Lung microvascular endothelial cell (primary cell): ENCODE measurements around the gene THRAP3. TPM values are rescaled to one million over a fixed set of nuclear protein-coding genes. Genes with fewer than 3 reads are reported as not detected.

Experiments
- DNase-seq, 2 donors: peaks; one replicate each; pipeline versions ENCODE4 v3.0.0 to v3.0.0-alpha.2; 2010; ENCODE audit warnings: low read depth in 2 of 2
- total RNA-seq: library from RNA; depleted of rRNA; stranded (reverse); fragments of >200 nt; gene quantifications from 2 replicates; pipeline ENCODE4 v1.2.1, GENCODE V29; 2014

The THRAP3 gene
- total RNA-seq, 1 donor from 2014 or later: 113 TPM

GRCh38 chr1:36323636-36324352 lies 99.6 kb downstream of the THRAP3 start, which contains the start of gene EVA1B:
TSS of gene EVA1B (minus strand) at chr1:36323645. CDS start at chr1:36323037, 608 bp downstream.
- peak; percentile 87 to 89 for DNase-seq

- DNase-seq: no peak
Observed at GRCh38 chr1:36324353-36324703, 100.1 kb downstream of the THRAP3 start.

GRCh38 chr1:36326499-36326898 lies 102.3 kb downstream of the THRAP3 start:
- no peak for DNase-seq

GRCh38 chr1:36327421-36328087 lies 103.3 kb downstream of the THRAP3 start:
- DNase-seq: peak in 1 of 2 donors; percentile 42

GRCh38 chr1:36328088-36328480 lies 103.8 kb downstream of the THRAP3 start:
- no peak for DNase-seq

- peak in 1 of 2 donors; percentile 79 for DNase-seq
Observed at GRCh38 chr1:36328713-36329112, 104.5 kb downstream of the THRAP3 start.

GRCh38 chr1:36329817-36330216 lies 105.6 kb downstream of the THRAP3 start:
- no peak for DNase-seq

- DNase-seq: no peak
Observed at GRCh38 chr1:36330940-36331339, 106.7 kb downstream of the THRAP3 start.

GRCh38 chr1:36337830-36338229 lies 113.6 kb downstream of the THRAP3 start:
- no peak for DNase-seq

GRCh38 chr1:36339215-36339614 lies 115.0 kb downstream of the THRAP3 start:
- no peak for DNase-seq

GRCh38 chr1:36339615-36340014 lies 115.4 kb downstream of the THRAP3 start:
- DNase-seq: no peak

GRCh38 chr1:36341626-36342320 lies 117.5 kb downstream of the THRAP3 start:
- no peak for DNase-seq

GRCh38 chr1:36342426-36343185 lies 118.4 kb downstream of the THRAP3 start:
- peak; percentile 79 to 82 for DNase-seq

GRCh38 chr1:36343651-36344394 lies 119.6 kb downstream of the THRAP3 start:
- DNase-seq: no peak

GRCh38 chr1:36344395-36344680 lies 120.1 kb downstream of the THRAP3 start:
- DNase-seq: no peak

GRCh38 chr1:36345353-36345752 lies 121.1 kb downstream of the THRAP3 start:
- peak in 1 of 2 donors; percentile 22 for DNase-seq

- no peak for DNase-seq
Observed at GRCh38 chr1:36346741-36347370, 122.6 kb downstream of the THRAP3 start.

- peak; percentile 54 to 62 for DNase-seq
Observed at GRCh38 chr1:36349241-36349671, 125.0 kb downstream of the THRAP3 start.

GRCh38 chr1:36349839-36350238 lies 125.6 kb downstream of the THRAP3 start:
- peak; percentile 73 to 79 for DNase-seq

GRCh38 chr1:36350659-36351226 lies 126.5 kb downstream of the THRAP3 start:
- DNase-seq: peak; percentile 72 to 78
